GM13977 (cell line): ENCODE data around the gene DPF3.

ENCODE experiments used
- DNase-seq: peaks from one replicate; pipeline ENCODE4 v3.0.0; 2012; ENCODE audit warnings: low spot score
- CTCF ChIP-seq: IDR thresholded peaks from 2 replicates; pipeline ENCODE4 v1.5.1; 2012; ENCODE audit warnings: mild to moderate bottlenecking, control low read depth; ENCODE audit not compliant: insufficient read depth; ENCODE audit errors: extremely low read depth, missing control alignments
- in situ Hi-C: fragments of 300-500 bp; cut with MboI; formaldehyde crosslinking; loops from one replicate; pipeline ENCODE4 v1.12.0; 2022; ENCODE audit warnings: low sequenced_read_pairs, low pct_unique_long_range_greater_than_20kb, mixed read lengths, inconsistent platforms; ENCODE audit not compliant: unreplicated experiment

The DPF3 gene

GRCh38 chr14:72745546-72745945 is 148.4 kb downstream of the DPF3 start:
- TF ChIP-seq CTCF, result no peak
- in situ Hi-C loops, result no loop called here
- DNase-seq, result no peak

- no peak for TF ChIP-seq CTCF
- in situ Hi-C loops, result no loop called here
- DNase-seq, result no peak
Observed at GRCh38 chr14:72744416-72745120, 149.3 kb downstream of the DPF3 start.

GRCh38 chr14:72743626-72744025 is 150.3 kb downstream of the DPF3 start:
- TF ChIP-seq CTCF, result no peak
- no peak for DNase-seq
- in situ Hi-C loops, result no loop called here

GRCh38 chr14:72742838-72743195 is 151.1 kb downstream of the DPF3 start:
- no peak for TF ChIP-seq CTCF
- no peak for DNase-seq
- in situ Hi-C loops, result no loop called here

- in situ Hi-C loops, result no loop called here
- no peak for DNase-seq
- TF ChIP-seq CTCF, result no peak
Observed at GRCh38 chr14:72742118-72742837, 151.6 kb downstream of the DPF3 start.

- no peak for DNase-seq
- no peak for TF ChIP-seq CTCF
- in situ Hi-C loops, result no loop called here
Observed at GRCh38 chr14:72741826-72742117, 152.1 kb downstream of the DPF3 start.
